RWPE2 (cell line): ENCODE measurements around the gene CMKLR1.

Source experiments
- ATAC-seq: fragments of 200-7000 bp; cut with Tn5 transposase; 3 replicates; pipeline ENCODE4 v1.9.1; 2021; ENCODE audit warnings: low read depth
- DNase-seq: peaks from one replicate; pipeline ENCODE4 v3.0.0-alpha.2; 2020; ENCODE audit warnings: low spot score
- H3K27ac ChIP-seq: fragments of 450-650 bp; 2 replicates; pipeline ENCODE4 v1.5.1; 2017; ENCODE audit warnings: mild to moderate bottlenecking; ENCODE audit not compliant: poor library complexity, severe bottlenecking
- H3K27me3 ChIP-seq: fragments of 250-450 bp; sonication (Bioruptor Pico); 2 replicates; pipeline ENCODE4 v1.5.1; 2021; ENCODE audit warnings: mild to moderate bottlenecking, moderate library complexity; ENCODE audit not compliant: insufficient read depth, poor library complexity, severe bottlenecking
- H3K36me3 ChIP-seq: fragments of 250-450 bp; sonication (Bioruptor Pico); 2 replicates; pipeline ENCODE4 v1.5.1; 2020; ENCODE audit warnings: low read depth, mild to moderate bottlenecking, moderate library complexity
- H3K4me1 ChIP-seq: fragments of 250-450 bp; sonication (Bioruptor Pico); 2 replicates; pipeline ENCODE4 v1.5.1; 2021; ENCODE audit warnings: mild to moderate bottlenecking, moderate library complexity; ENCODE audit not compliant: insufficient read depth, poor library complexity, severe bottlenecking
- H3K4me3 ChIP-seq: fragments of 250-450 bp; sonication (Bioruptor Pico); 2 replicates; pipeline ENCODE4 v1.5.1; 2021; ENCODE audit warnings: mild to moderate bottlenecking, moderate library complexity; ENCODE audit not compliant: severe bottlenecking
- H3K9me3 ChIP-seq: fragments of 250-450 bp; sonication (Bioruptor Pico); 2 replicates; pipeline ENCODE4 v1.5.1; 2021; ENCODE audit warnings: mild to moderate bottlenecking, moderate library complexity; ENCODE audit not compliant: severe bottlenecking
- TF ChIP-seq, protein P1 (sequence below): fragments of 450-650 bp; IDR thresholded peaks from one replicate; pipeline ENCODE4 v1.5.1; 2017; ENCODE audit warnings: mild to moderate bottlenecking, moderate library complexity; ENCODE audit not compliant: poor library complexity, severe bottlenecking

The CMKLR1 gene

GRCh38 chr12:108318472-108319275 lies 20.4 kb downstream of the CMKLR1 start:
- no peak overlapping the region for H3K27ac ChIP-seq

DNA sequence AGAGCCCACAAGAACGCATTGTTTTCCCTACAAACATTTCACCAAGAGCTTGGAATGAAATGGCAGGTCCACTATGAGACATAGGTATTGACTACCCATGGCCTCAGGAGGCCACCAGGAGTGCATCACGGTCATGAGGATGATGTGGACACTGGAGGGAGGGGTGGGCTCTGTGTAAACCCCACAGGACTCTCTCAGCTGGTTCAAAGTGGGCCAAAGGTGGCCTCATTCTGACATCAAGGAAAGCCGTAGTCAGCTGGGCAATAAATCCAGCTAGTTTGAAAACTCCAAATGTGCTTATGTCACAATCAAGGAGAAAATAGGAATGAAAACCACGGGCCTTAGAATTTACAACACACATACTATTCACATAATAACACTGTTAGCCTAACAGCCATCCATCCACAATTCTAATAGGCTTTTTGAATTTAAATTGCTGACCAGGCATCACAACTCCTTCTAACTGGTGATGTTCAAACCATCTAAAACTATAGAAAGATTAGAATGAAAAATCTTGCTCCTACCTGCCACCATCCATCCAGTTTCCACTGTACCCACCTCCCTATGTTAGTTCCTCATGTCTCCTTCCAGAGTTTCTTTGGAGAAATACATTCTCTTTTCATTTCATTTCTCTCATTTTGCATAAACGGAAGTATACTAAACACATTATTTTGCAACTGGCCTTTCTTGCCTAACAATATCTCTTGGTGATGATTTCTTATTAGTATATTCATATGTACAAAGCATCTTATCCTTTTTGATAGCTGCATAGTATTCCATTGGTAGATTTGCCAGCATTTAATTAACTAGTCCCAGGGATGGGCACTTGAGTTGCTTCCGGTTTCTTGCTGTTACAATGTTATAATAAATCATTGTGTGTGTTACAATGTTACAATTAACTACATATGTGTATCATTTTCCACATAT lies 21.5 kb downstream of the CMKLR1 start:
- TF ChIP-seq, protein P1, sequence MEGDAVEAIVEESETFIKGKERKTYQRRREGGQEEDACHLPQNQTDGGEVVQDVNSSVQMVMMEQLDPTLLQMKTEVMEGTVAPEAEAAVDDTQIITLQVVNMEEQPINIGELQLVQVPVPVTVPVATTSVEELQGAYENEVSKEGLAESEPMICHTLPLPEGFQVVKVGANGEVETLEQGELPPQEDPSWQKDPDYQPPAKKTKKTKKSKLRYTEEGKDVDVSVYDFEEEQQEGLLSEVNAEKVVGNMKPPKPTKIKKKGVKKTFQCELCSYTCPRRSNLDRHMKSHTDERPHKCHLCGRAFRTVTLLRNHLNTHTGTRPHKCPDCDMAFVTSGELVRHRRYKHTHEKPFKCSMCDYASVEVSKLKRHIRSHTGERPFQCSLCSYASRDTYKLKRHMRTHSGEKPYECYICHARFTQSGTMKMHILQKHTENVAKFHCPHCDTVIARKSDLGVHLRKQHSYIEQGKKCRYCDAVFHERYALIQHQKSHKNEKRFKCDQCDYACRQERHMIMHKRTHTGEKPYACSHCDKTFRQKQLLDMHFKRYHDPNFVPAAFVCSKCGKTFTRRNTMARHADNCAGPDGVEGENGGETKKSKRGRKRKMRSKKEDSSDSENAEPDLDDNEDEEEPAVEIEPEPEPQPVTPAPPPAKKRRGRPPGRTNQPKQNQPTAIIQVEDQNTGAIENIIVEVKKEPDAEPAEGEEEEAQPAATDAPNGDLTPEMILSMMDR = no peak
- no peaks in the 10 kb centered on the region for H3K9me3 ChIP-seq
- H3K4me1 ChIP-seq = no peaks in the 10 kb centered on the region

More at GRCh38 chr12:108318472-108319275, 20.4 kb downstream of the CMKLR1 start:
- DNase-seq (no peak), ATAC-seq (no peak)
- no peaks in the 10 kb centered on the region for H3K9me3 ChIP-seq
- TF ChIP-seq, protein P1 = no peak
- H3K27me3 ChIP-seq = peaks cover 10% of the 10 kb centered on the region
- no peaks in the 10 kb centered on the region for H3K36me3 ChIP-seq
- no peak overlapping the region for H3K4me3 ChIP-seq
- no peaks in the 10 kb centered on the region for H3K4me1 ChIP-seq

GRCh38 chr12:108316176-108317086 lies 22.7 kb downstream of the CMKLR1 start:
- Histone ChIP-seq H3K4me3 (no peak overlapping the region), H3K4me1 (no peaks in the 10 kb centered on the region), H3K9me3 (no peaks in the 10 kb centered on the region), H3K27me3 (peaks cover 5% of the 10 kb centered on the region), H3K36me3 (no peaks in the 10 kb centered on the region), H3K27ac (no peak overlapping the region)
- no peak for ATAC-seq
- no peak for DNase-seq
- TF ChIP-seq, protein P1 = no peak

More for the DNA sequence above, 21.5 kb downstream of the CMKLR1 start:
- Histone ChIP-seq H3K27ac (no peak overlapping the region), H3K27me3 (peaks cover 5% of the 10 kb centered on the region), H3K4me3 (no peak overlapping the region), H3K36me3 (no peaks in the 10 kb centered on the region)
- DNase-seq (no peak), ATAC-seq (no peak)

GRCh38 chr12:108315486-108316105 lies 23.5 kb downstream of the CMKLR1 start:
- TF ChIP-seq, protein P1 = no peak
- no peak for DNase-seq
- Histone ChIP-seq H3K4me1 (no peaks in the 10 kb centered on the region), H3K27me3 (no peaks in the 10 kb centered on the region), H3K36me3 (no peaks in the 10 kb centered on the region), H3K4me3 (no peak overlapping the region), H3K27ac (no peak overlapping the region), H3K9me3 (no peaks in the 10 kb centered on the region)
- no peak for ATAC-seq
